Measurements from ENCODE around the gene IQSEC3.

- no peak for TF ChIP-seq CREB1 (CRISPR knock-in tag; IDR thresholded peaks at IDR 0.05)
- TF ChIP-seq, protein P1, sequence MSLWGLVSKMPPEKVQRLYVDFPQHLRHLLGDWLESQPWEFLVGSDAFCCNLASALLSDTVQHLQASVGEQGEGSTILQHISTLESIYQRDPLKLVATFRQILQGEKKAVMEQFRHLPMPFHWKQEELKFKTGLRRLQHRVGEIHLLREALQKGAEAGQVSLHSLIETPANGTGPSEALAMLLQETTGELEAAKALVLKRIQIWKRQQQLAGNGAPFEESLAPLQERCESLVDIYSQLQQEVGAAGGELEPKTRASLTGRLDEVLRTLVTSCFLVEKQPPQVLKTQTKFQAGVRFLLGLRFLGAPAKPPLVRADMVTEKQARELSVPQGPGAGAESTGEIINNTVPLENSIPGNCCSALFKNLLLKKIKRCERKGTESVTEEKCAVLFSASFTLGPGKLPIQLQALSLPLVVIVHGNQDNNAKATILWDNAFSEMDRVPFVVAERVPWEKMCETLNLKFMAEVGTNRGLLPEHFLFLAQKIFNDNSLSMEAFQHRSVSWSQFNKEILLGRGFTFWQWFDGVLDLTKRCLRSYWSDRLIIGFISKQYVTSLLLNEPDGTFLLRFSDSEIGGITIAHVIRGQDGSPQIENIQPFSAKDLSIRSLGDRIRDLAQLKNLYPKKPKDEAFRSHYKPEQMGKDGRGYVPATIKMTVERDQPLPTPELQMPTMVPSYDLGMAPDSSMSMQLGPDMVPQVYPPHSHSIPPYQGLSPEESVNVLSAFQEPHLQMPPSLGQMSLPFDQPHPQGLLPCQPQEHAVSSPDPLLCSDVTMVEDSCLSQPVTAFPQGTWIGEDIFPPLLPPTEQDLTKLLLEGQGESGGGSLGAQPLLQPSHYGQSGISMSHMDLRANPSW (CRISPR knock-in tag; conservative IDR thresholded peaks at IDR 0.05; ENCODE audit: low read depth), result no peak
- no peak for TF ChIP-seq ATF2 (CRISPR knock-in tag; IDR thresholded peaks at IDR 0.05; ENCODE audit: borderline replicate concordance, low read depth)
- TF ChIP-seq, protein P2, sequence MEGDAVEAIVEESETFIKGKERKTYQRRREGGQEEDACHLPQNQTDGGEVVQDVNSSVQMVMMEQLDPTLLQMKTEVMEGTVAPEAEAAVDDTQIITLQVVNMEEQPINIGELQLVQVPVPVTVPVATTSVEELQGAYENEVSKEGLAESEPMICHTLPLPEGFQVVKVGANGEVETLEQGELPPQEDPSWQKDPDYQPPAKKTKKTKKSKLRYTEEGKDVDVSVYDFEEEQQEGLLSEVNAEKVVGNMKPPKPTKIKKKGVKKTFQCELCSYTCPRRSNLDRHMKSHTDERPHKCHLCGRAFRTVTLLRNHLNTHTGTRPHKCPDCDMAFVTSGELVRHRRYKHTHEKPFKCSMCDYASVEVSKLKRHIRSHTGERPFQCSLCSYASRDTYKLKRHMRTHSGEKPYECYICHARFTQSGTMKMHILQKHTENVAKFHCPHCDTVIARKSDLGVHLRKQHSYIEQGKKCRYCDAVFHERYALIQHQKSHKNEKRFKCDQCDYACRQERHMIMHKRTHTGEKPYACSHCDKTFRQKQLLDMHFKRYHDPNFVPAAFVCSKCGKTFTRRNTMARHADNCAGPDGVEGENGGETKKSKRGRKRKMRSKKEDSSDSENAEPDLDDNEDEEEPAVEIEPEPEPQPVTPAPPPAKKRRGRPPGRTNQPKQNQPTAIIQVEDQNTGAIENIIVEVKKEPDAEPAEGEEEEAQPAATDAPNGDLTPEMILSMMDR (IDR thresholded peaks at IDR 0.05), result no peak
- TF ChIP-seq ATF1 (CRISPR knock-in tag; IDR thresholded peaks at IDR 0.05), result no peak
- no peak for TF ChIP-seq TCF7 (CRISPR knock-in tag; IDR thresholded peaks at IDR 0.05; ENCODE audit: low read depth)
- no peak for TF ChIP-seq NFE2L1 (CRISPR knock-in tag; IDR thresholded peaks at IDR 0.05)
- TF ChIP-seq, protein P3, sequence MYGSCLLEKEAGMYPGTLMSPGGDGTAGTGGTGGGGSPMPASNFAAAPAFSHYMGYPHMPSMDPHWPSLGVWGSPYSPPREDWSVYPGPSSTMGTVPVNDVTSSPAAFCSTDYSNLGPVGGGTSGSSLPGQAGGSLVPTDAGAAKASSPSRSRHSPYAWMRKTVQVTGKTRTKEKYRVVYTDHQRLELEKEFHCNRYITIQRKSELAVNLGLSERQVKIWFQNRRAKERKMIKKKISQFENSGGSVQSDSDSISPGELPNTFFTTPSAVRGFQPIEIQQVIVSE (CRISPR knock-in tag; IDR thresholded peaks at IDR 0.05; ENCODE audit: borderline replicate concordance), result no peak
- TF ChIP-seq TEAD4 (CRISPR knock-in tag; IDR thresholded peaks at IDR 0.05), result no peak
- TF ChIP-seq, protein P4, sequence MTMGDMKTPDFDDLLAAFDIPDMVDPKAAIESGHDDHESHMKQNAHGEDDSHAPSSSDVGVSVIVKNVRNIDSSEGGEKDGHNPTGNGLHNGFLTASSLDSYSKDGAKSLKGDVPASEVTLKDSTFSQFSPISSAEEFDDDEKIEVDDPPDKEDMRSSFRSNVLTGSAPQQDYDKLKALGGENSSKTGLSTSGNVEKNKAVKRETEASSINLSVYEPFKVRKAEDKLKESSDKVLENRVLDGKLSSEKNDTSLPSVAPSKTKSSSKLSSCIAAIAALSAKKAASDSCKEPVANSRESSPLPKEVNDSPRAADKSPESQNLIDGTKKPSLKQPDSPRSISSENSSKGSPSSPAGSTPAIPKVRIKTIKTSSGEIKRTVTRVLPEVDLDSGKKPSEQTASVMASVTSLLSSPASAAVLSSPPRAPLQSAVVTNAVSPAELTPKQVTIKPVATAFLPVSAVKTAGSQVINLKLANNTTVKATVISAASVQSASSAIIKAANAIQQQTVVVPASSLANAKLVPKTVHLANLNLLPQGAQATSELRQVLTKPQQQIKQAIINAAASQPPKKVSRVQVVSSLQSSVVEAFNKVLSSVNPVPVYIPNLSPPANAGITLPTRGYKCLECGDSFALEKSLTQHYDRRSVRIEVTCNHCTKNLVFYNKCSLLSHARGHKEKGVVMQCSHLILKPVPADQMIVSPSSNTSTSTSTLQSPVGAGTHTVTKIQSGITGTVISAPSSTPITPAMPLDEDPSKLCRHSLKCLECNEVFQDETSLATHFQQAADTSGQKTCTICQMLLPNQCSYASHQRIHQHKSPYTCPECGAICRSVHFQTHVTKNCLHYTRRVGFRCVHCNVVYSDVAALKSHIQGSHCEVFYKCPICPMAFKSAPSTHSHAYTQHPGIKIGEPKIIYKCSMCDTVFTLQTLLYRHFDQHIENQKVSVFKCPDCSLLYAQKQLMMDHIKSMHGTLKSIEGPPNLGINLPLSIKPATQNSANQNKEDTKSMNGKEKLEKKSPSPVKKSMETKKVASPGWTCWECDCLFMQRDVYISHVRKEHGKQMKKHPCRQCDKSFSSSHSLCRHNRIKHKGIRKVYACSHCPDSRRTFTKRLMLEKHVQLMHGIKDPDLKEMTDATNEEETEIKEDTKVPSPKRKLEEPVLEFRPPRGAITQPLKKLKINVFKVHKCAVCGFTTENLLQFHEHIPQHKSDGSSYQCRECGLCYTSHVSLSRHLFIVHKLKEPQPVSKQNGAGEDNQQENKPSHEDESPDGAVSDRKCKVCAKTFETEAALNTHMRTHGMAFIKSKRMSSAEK (CRISPR knock-in tag; IDR thresholded peaks at IDR 0.05; ENCODE audit: borderline replicate concordance), result no peak
- no peak for TF ChIP-seq IRF2 (CRISPR knock-in tag; IDR thresholded peaks at IDR 0.05; ENCODE audit: borderline replicate concordance, low read depth)
- TF ChIP-seq ZNF232 (CRISPR knock-in tag; IDR thresholded peaks at IDR 0.05), result no peak
- no peak for TF ChIP-seq ESRRA (CRISPR knock-in tag; IDR thresholded peaks at IDR 0.05; ENCODE audit: borderline replicate concordance)
- TF ChIP-seq ZNF138 (CRISPR knock-in tag; conservative IDR thresholded peaks at IDR 0.05), result no peak
Observed at GRCh38 chr12:179885-180284, 113.3 kb downstream of the IQSEC3 start.
